NB4 (cell line): ENCODE data around the gene SRRD.

Experiments
- DNase-seq: peaks from one replicate; pipeline ENCODE4 v3.0.0; 2010; ENCODE audit warnings: low read depth
- H3K4me3 ChIP-seq: one replicate; pipeline ENCODE4 v1.5.1; 2011; ENCODE audit warnings: mild to moderate bottlenecking, low read depth, low read length, moderate library complexity
- MYC ChIP-seq: IDR thresholded peaks from 2 replicates; pipeline ENCODE4 v1.6.1; 2011; ENCODE audit warnings: low read depth, low read length
- POLR2A ChIP-seq: IDR thresholded peaks from 2 replicates; pipeline ENCODE4 v1.6.1; 2011; ENCODE audit warnings: mild to moderate bottlenecking; ENCODE audit not compliant: insufficient read length; ENCODE audit errors: extremely low read depth
- TF ChIP-seq, protein P1 (sequence below): IDR thresholded peaks from 2 replicates; pipeline ENCODE4 v1.6.1; 2011; ENCODE audit warnings: low read depth, low read length
- TF ChIP-seq, protein P2 (sequence below): IDR thresholded peaks from one replicate; pipeline ENCODE4 v1.5.1; 2012; ENCODE audit warnings: low read depth, low read length

SRRD gene

DNA sequence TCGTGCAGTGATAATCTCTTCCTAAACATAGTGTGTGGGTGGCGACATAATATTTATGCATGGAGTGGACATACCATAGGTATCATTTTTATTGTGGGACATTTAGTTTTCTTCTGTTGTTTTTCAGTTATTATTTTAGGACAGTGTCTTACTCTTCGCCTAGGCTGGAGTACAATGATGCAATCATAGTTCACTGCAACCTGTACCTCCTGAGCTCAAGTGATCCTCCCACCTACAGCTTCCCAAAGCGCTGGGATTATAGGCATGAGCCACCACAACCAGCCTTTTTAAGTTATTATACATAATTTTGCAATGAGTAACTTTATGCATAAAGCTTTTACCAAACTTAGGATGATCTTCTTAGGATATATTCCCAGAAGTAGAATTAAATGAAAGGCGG, 2.7 kb downstream of the SRRD start:
- TF ChIP-seq, protein P1, sequence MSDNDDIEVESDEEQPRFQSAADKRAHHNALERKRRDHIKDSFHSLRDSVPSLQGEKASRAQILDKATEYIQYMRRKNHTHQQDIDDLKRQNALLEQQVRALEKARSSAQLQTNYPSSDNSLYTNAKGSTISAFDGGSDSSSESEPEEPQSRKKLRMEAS, result no peak
- TF ChIP-seq MYC, result no peak
- TF ChIP-seq, protein P2, sequence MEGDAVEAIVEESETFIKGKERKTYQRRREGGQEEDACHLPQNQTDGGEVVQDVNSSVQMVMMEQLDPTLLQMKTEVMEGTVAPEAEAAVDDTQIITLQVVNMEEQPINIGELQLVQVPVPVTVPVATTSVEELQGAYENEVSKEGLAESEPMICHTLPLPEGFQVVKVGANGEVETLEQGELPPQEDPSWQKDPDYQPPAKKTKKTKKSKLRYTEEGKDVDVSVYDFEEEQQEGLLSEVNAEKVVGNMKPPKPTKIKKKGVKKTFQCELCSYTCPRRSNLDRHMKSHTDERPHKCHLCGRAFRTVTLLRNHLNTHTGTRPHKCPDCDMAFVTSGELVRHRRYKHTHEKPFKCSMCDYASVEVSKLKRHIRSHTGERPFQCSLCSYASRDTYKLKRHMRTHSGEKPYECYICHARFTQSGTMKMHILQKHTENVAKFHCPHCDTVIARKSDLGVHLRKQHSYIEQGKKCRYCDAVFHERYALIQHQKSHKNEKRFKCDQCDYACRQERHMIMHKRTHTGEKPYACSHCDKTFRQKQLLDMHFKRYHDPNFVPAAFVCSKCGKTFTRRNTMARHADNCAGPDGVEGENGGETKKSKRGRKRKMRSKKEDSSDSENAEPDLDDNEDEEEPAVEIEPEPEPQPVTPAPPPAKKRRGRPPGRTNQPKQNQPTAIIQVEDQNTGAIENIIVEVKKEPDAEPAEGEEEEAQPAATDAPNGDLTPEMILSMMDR, result no peak
- TF ChIP-seq POLR2A, result no peak
- no peak overlapping the region for H3K4me3 ChIP-seq
- no peak for DNase-seq

DNA sequence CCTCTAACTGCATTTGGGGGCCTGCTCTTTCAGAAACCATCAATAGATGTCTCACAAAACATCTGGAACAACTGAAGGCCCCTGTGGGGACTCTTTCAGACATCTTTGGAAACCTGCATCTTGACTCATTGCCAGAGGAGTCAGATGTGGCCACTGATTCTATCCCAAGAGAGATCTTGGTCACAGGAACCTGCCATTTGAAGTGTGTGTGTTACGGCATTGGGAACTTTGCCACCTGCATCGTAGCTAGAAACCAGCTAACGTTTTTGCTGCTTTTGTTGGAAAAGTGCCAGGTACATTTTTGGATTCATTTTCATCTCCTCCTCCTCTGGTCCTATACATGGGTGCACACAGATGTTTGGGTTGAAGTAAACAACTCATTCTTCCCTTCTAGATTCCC, 4.3 kb downstream of the SRRD start:
- TF ChIP-seq, protein P1, result no peak
- TF ChIP-seq MYC (no peak), POLR2A (no peak)
- TF ChIP-seq, protein P2, result no peak
- no peak for DNase-seq
- no peak overlapping the region for H3K4me3 ChIP-seq

DNA sequence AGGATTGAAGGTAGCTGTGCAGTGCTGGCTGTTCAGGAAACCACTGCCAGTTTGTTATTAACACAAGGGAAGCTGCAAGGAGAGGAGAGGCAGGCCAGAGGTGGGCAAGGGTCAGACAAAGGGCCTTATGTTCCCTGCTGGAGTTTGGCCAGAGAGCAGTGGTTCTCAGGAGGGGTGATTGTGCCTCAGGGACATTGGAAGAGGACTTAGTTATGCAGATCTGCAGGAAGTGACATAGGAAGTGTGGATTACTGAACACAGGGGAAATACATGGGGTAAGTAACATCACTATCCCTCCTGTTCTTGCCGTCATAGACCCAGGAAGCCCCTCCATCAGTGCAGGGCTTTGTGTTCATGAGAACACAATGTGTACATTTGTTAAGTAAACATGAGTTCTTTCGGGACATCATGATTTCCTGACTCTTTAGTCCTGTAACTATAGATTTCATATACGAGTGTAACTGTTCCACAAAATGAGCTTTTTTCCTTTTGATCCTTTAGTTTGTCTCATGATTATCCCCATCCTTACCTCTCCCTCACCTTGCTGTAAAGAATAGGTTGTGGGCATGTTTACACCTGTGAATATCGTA, 5.9 kb downstream of the SRRD start:
- TF ChIP-seq, protein P1, result no peak
- no peak for DNase-seq
- H3K4me3 ChIP-seq, result no peak overlapping the region

DNA sequence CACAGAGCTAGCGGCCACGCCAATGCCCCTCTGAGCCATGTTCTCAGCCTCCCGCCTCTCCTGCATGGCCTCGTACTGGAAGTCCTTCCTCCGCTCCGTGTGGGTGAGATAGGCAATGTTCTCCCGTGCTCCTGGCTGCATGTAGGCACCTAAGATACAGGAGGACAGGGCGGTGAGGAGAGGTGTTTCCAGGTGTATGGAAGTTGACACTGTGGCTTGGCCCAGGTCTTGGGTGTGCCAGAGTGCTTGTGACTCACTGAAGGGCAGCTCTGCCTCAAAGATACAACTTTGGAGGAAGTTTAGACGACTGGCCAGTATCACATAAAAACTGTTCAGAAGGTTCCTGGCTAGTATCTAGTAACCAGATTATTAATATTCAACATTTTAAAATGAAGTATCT, 8.5 kb downstream of the SRRD start:
- DNase-seq, result no peak
- H3K4me3 ChIP-seq, result no peak overlapping the region
- no peak for TF ChIP-seq MYC
- TF ChIP-seq, protein P1, result no peak
- no peak for TF ChIP-seq POLR2A
- TF ChIP-seq, protein P2, result no peak

DNA sequence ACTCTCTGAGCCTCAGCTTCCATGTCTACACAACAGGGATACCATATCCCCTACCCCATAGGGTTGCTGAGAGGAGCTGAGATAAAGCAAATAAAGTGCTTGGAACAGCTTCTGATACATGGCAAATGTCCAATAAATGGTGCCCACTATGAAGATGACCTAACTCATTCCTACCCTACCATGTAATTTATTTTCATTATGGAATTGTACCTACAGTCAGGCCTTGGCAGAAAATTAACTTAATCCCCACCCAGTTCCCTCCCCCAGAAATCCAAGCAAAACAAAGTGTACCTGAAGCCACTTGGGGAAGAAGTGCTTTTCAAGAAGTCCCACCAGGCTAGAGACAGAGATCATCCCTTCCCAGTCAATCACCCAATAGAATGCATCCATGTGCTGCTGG, 10.8 kb downstream of the SRRD start:
- no peak for TF ChIP-seq POLR2A
- TF ChIP-seq, protein P1, result no peak
- TF ChIP-seq, protein P2, result no peak
- TF ChIP-seq MYC, result no peak
- H3K4me3 ChIP-seq, result no peak overlapping the region
- DNase-seq, result no peak

DNA sequence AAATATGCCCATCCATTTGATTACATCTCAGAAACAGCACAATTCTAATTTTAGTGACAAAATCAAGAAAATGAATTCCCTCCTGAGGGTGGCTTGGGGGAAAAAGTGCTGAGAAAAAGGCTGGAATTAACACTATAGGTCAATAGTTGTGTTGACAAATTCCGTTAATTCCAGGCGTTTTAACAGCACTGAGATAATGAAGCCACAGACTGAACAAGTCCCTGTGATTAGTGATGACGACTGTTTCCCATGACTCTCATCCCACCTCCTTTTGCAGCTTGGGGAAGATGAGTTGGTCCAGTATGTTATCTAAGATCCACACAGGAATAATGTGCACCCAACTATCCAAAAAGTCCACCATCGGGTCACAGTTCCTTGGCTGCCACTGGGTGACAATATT, 12.8 kb downstream of the SRRD start:
- no peak for TF ChIP-seq MYC
- TF ChIP-seq, protein P1, result no peak

More for the DNA sequence above, 12.8 kb downstream of the SRRD start:
- DNase-seq, result no peak
- no peak overlapping the region for H3K4me3 ChIP-seq
